Neutrophil (primary cell): Measurements from ENCODE around the gene VCAN.

Source experiments
- H3K27ac ChIP-seq: fragments of 200-600 bp; sonication (generic); 2 replicates; pipeline ENCODE4 v1.5.1; 2016; ENCODE audit warnings: mild to moderate bottlenecking, moderate library complexity
- H3K27me3 ChIP-seq: fragments of 200-600 bp; sonication (generic); 2 replicates; pipeline ENCODE4 v1.6.0; 2016; ENCODE audit warnings: mild to moderate bottlenecking
- H3K36me3 ChIP-seq: fragments of 200-600 bp; sonication (generic); 2 replicates; pipeline ENCODE4 v1.5.1; 2017
- H3K4me1 ChIP-seq, 2 experiments: fragments of 200-600 bp in 1 of 2; sonication (generic) in 1 of 2; 1 replicate in 1 of 2; 2 replicates in 1 of 2; pipeline versions ENCODE4 v1.5.1 to v1.6.1; 2013 to 2016; ENCODE audit warnings: low read depth in 1 of 2, low read length in 1 of 2, mild to moderate bottlenecking in 1 of 2, moderate library complexity in 1 of 2; ENCODE audit not compliant: control insufficient read depth in 1 of 2, insufficient read depth in 1 of 2
- H3K4me3 ChIP-seq, 2 experiments: fragments of 200-600 bp in 1 of 2; sonication (generic) in 1 of 2; 1 replicate in 1 of 2; 2 replicates in 1 of 2; pipeline ENCODE4 v1.5.1; 2013 to 2016; ENCODE audit warnings: low read depth in 1 of 2, low read length in 1 of 2, mild to moderate bottlenecking in 1 of 2, moderate library complexity in 1 of 2
- H3K9me3 ChIP-seq: fragments of 200-600 bp; sonication (generic); 2 replicates; pipeline ENCODE4 v1.5.1; 2016
- CTCF ChIP-seq: fragments of 200-600 bp; sonication (generic); IDR thresholded peaks from 2 replicates; pipeline ENCODE4 v1.5.1; 2016; ENCODE audit warnings: antibody characterized with exemption

VCAN gene

GRCh38 chr5:83471405-83472212, at the start of gene VCAN:
TSS of gene VCAN (plus strand) at chr5:83471744. CDS start at chr5:83483519, 11,775 bp downstream.
- Histone ChIP-seq H3K27ac (no peak within 1 kb of the TSS), H3K4me1 (peaks cover 15 to 18% of the 10 kb centered on the region in 2 experiments), H3K4me3 (no peak within 1 kb of the TSS), H3K9me3 (no peaks in the 10 kb centered on the region), H3K36me3 (no peaks in the 10 kb centered on the region), H3K27me3 (peaks cover 100% of the 10 kb centered on the region)
- TF ChIP-seq CTCF: no peak

DNA sequence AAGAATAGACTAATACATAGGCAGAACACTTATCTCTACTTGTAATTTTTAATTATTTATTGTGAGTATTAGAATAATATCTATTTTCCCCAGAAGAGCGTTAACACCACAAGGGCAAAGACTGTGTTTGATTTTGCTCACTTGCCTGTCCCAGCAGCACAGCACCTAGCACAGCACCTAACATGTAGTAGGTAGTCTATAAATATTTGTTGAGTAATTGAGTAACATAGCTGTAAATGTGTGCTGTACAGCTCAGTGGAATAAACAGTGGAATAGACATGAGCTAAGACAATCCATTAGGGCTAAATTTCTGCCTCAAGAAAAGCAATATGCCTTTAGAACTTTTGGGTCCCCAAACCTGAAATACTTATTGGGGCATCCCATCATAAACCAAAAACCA, 49.3 kb upstream of the VCAN start:
- no peaks in the 10 kb centered on the region for H3K9me3 ChIP-seq
- no peak overlapping the region for H3K27ac ChIP-seq
- no peaks in the 10 kb centered on the region for H3K4me1 ChIP-seq
- H3K27me3 ChIP-seq: peaks cover 11% of the 10 kb centered on the region
- H3K36me3 ChIP-seq: no peaks in the 10 kb centered on the region
- H3K4me3 ChIP-seq: no peak overlapping the region
- TF ChIP-seq CTCF: no peak

DNA sequence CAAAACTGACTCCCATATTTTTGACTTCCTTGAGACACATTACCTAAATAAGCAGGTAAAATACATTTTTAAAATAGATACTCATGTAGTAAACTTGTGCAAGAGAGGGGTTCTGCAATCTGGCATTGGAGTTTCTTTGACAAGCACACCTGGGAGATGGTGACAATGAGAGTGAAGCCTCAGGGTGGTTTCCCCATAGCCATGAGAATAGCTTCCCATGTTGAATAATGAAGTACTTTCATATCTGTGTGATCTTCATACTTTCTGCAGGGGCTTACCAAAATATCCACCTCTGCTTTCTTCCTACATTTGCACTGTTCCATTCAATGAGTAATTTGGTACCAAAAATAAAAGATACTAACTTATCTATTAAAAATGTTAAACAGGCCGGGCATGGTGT, 44.7 kb upstream of the VCAN start:
- Histone ChIP-seq H3K27ac (no peak overlapping the region), H3K27me3 (no peaks in the 10 kb centered on the region), H3K4me1 (no peaks in the 10 kb centered on the region), H3K9me3 (no peaks in the 10 kb centered on the region), H3K36me3 (no peaks in the 10 kb centered on the region), H3K4me3 (no peak overlapping the region)
- TF ChIP-seq CTCF: no peak

GRCh38 chr5:83428126-83428525, 43.4 kb upstream of the VCAN start:
- Histone ChIP-seq H3K4me3 (no peak overlapping the region), H3K27ac (no peak overlapping the region), H3K27me3 (no peaks in the 10 kb centered on the region), H3K9me3 (no peaks in the 10 kb centered on the region), H3K4me1 (no peaks in the 10 kb centered on the region), H3K36me3 (no peaks in the 10 kb centered on the region)
- TF ChIP-seq CTCF: no peak

DNA sequence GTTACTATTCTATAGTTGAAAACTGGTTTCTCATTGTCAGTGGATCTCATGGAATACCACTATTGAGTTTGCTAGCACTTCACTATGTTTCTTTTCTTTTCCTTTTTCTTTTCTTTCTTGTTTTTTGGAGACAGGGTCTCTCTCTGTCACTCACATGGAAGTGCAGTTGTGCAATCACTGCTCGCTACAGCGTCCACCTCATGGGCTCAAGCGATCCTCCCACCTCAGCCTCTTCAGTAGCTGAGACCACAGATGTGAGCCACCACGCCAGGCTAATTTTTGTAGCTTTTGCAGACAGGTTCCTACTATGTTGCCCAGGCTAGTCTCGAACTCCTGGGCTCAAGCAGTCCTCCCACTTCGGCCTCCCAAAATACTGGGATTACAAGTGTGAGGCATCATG, 42.7 kb upstream of the VCAN start:
- no peaks in the 10 kb centered on the region for H3K36me3 ChIP-seq
- no peak overlapping the region for H3K27ac ChIP-seq
- no peaks in the 10 kb centered on the region for H3K9me3 ChIP-seq
- no peak for TF ChIP-seq CTCF
- no peaks in the 10 kb centered on the region for H3K4me1 ChIP-seq
- H3K4me3 ChIP-seq: no peak overlapping the region
- no peaks in the 10 kb centered on the region for H3K27me3 ChIP-seq
